Measurements from ENCODE around the gene DPP9.

Gene DPP9

GRCh38 chr19:4707956-4708650 is 15.5 kb downstream of the DPP9 start:
- DNase-seq: no peak

- no peak for DNase-seq
Observed at GRCh38 chr19:4707322-4707721, 16.3 kb downstream of the DPP9 start.

GRCh38 chr19:4705413-4706131 is 18.1 kb downstream of the DPP9 start:
- DNase-seq: no peak

- DNase-seq: no peak
Observed at GRCh38 chr19:4704317-4704673, 19.3 kb downstream of the DPP9 start.

- DNase-seq: no peak
Observed at GRCh38 chr19:4703671-4704316, 19.8 kb downstream of the DPP9 start.

GRCh38 chr19:4702764-4703163 is 20.9 kb downstream of the DPP9 start:
- no peak for DNase-seq

GRCh38 chr19:4701557-4701956 is 22.1 kb downstream of the DPP9 start:
- DNase-seq: no peak

- no peak for DNase-seq
Observed at GRCh38 chr19:4700693-4700970, 23.0 kb downstream of the DPP9 start.

- no peak for DNase-seq
Observed at GRCh38 chr19:4699826-4700692, 23.6 kb downstream of the DPP9 start.

GRCh38 chr19:4697304-4697703 is 26.3 kb downstream of the DPP9 start:
- no peak for DNase-seq

- DNase-seq: no peak
Observed at GRCh38 chr19:4695224-4695731, 28.4 kb downstream of the DPP9 start.

GRCh38 chr19:4694211-4694987 is 29.2 kb downstream of the DPP9 start:
- DNase-seq: no peak

GRCh38 chr19:4693471-4694121 is 30.0 kb downstream of the DPP9 start:
- DNase-seq: no peak

- no peak for DNase-seq
Observed at GRCh38 chr19:4693078-4693350, 30.6 kb downstream of the DPP9 start.

GRCh38 chr19:4692251-4693077 is 31.2 kb downstream of the DPP9 start:
- DNase-seq: no peak

GRCh38 chr19:4691373-4691772 is 32.3 kb downstream of the DPP9 start:
- no peak for DNase-seq

GRCh38 chr19:4690361-4690760 is 33.3 kb downstream of the DPP9 start:
- DNase-seq: no peak

GRCh38 chr19:4689403-4689802 is 34.2 kb downstream of the DPP9 start:
- no peak for DNase-seq

- no peak for DNase-seq
Observed at GRCh38 chr19:4688587-4688986, 35.1 kb downstream of the DPP9 start.

GRCh38 chr19:4687396-4687795 is 36.2 kb downstream of the DPP9 start:
- DNase-seq: no peak

- no peak for DNase-seq
Observed at GRCh38 chr19:4686700-4687099, 36.9 kb downstream of the DPP9 start.
